Germinal center (tissue), 1 donor: ENCODE measurements around the gene CAST.
A peak's percentile ranks its signal among the peaks of the same experiment; 100 is the strongest.
"Not testable (repeated sequence)": the region's sequence is repeated elsewhere in the genome, so short reads cannot be mapped to it uniquely, and the experiment has no call there.

Experiments
- DNase-seq: peaks from one replicate; pipeline ENCODE4 v3.0.0; 2012; ENCODE audit warnings: mixed read lengths, low spot score

CAST gene

GRCh38 chr5:96661855-96662724 lies at the start of gene CAST:
CAST (plus strand) TSS chr5:96662376; CDS start chr5:96662423, 47 bp downstream.
- DNase-seq = peak; percentile 85

- peak; percentile 16 for DNase-seq
These were observed 48.0 kb upstream of the CAST start for GRCh38 chr5:96614110-96614691.

- no peak for DNase-seq
These were observed 47.0 kb upstream of the CAST start for GRCh38 chr5:96615223-96615622.

GRCh38 chr5:96616801-96617200 lies 45.4 kb upstream of the CAST start:
- no peak for DNase-seq

GRCh38 chr5:96618311-96619016 lies 43.7 kb upstream of the CAST start:
- DNase-seq = not testable (repeated sequence)

- DNase-seq = no peak
These were observed 42.2 kb upstream of the CAST start for GRCh38 chr5:96619946-96620345.

- no peak for DNase-seq
These were observed 37.6 kb upstream of the CAST start for GRCh38 chr5:96624596-96624995.

- DNase-seq = no peak
These were observed 36.8 kb upstream of the CAST start for GRCh38 chr5:96625365-96625764.

GRCh38 chr5:96626956-96627355 lies 35.2 kb upstream of the CAST start:
- no peak for DNase-seq

- DNase-seq = no peak
These were observed 34.3 kb upstream of the CAST start for GRCh38 chr5:96627792-96628398.

GRCh38 chr5:96628406-96628805 lies 33.8 kb upstream of the CAST start:
- no peak for DNase-seq

- no peak for DNase-seq
These were observed 32.4 kb upstream of the CAST start for GRCh38 chr5:96629774-96630173.

GRCh38 chr5:96633820-96634219 lies 28.4 kb upstream of the CAST start:
- no peak for DNase-seq

GRCh38 chr5:96634881-96635280 lies 27.3 kb upstream of the CAST start:
- DNase-seq = no peak

GRCh38 chr5:96636046-96636445 lies 26.1 kb upstream of the CAST start:
- no peak for DNase-seq

- DNase-seq = no peak
These were observed 25.6 kb upstream of the CAST start for GRCh38 chr5:96636594-96636993.

GRCh38 chr5:96637196-96637595 lies 25.0 kb upstream of the CAST start:
- DNase-seq = no peak

- no peak for DNase-seq
These were observed 23.6 kb upstream of the CAST start for GRCh38 chr5:96638561-96638960.

GRCh38 chr5:96640696-96641095 lies 21.5 kb upstream of the CAST start:
- DNase-seq = no peak

GRCh38 chr5:96641368-96642280 lies 20.6 kb upstream of the CAST start:
- DNase-seq = no peak

GRCh38 chr5:96642281-96642640 lies 19.9 kb upstream of the CAST start:
- DNase-seq = no peak

- DNase-seq = no peak
These were observed 17.1 kb upstream of the CAST start for GRCh38 chr5:96645091-96645490.
